Spleen (tissue), 11 donors: ENCODE measurements around the gene CYP26A1. TPM values are rescaled to one million over a fixed set of nuclear protein-coding genes. Genes with fewer than 3 reads are reported as not detected.

Source experiments
- DNase-seq: peaks from one replicate; pipeline ENCODE4 v3.0.0-alpha.2; 2020
- H3K27ac ChIP-seq, 8 donors: fragments of 200-600 bp; sonication (generic) in 7 of 8; 1 replicate in 4 of 8; 2 replicates in 4 of 8; pipeline versions ENCODE4 v1.5.0 to v1.8.0; 2016 to 2021; ENCODE audit warnings: inconsistent platforms in 4 of 8, mild to moderate bottlenecking in 4 of 8, moderate library complexity in 1 of 8
- H3K27me3 ChIP-seq, 7 donors: fragments of 200-600 bp; sonication (generic) in 6 of 7; replicated peaks in 1 of 7; 1 replicate in 4 of 7; 2 replicates in 3 of 7; pipeline versions ENCODE4 v1.5.0 to v1.8.0; 2016 to 2021; ENCODE audit warnings: inconsistent platforms in 3 of 7, mild to moderate bottlenecking in 1 of 7
- H3K36me3 ChIP-seq, 6 donors: fragments of 200-600 bp; sonication (generic) in 5 of 6; 1 replicate in 4 of 6; 2 replicates in 2 of 6; pipeline versions ENCODE4 v1.5.0 to v1.8.0; 2016 to 2021; ENCODE audit warnings: inconsistent platforms in 2 of 6
- H3K4me1 ChIP-seq, 6 donors: fragments of 200-600 bp; sonication (generic) in 5 of 6; 1 replicate in 3 of 6; 2 replicates in 3 of 6; pipeline versions ENCODE4 v1.5.0 to v1.8.0; 2016 to 2021; ENCODE audit warnings: inconsistent platforms in 3 of 6
- H3K4me3 ChIP-seq, 8 donors: fragments of 200-600 bp; sonication (generic) in 7 of 8; 1 replicate in 4 of 8; 2 replicates in 4 of 8; pipeline versions ENCODE4 v1.5.0 to v1.8.0; 2016 to 2021; ENCODE audit warnings: inconsistent platforms in 4 of 8, mild to moderate bottlenecking in 4 of 8, moderate library complexity in 2 of 8
- H3K9me3 ChIP-seq, 8 donors: fragments of 200-600 bp; sonication (generic) in 7 of 8; 1 replicate in 4 of 8; 2 replicates in 4 of 8; pipeline versions ENCODE4 v1.5.0 to v1.8.0; 2016 to 2021; ENCODE audit warnings: inconsistent platforms in 4 of 8
- POLR2A ChIP-seq, 3 donors: fragments of 450-650 bp; IDR thresholded peaks; one replicate each; pipeline ENCODE4 v1.5.1; 2017; ENCODE audit warnings: antibody characterized with exemption in 3 of 3, mild to moderate bottlenecking in 1 of 3
- POLR2AphosphoS5 ChIP-seq, 3 donors: sonication (generic); formaldehyde crosslinking; IDR thresholded peaks; one replicate each; pipeline ENCODE4 v1.5.1; 2017; ENCODE audit warnings: antibody characterized with exemption in 3 of 3
- WGBS, 5 donors: extraction: QIAGEN DNeasy Blood & Tissue Kit in 3 of 5; methylation state at CpG; one replicate each; pipeline versions ENCODE4 v1.1.5 to v1.1.7; 2013 to 2018; 5-methylcytosine and 5-hydroxymethylcytosine counted together
- intact Hi-C: fragments of 100-400 bp; cut with DNase I; formaldehyde crosslinking; loops from one replicate; pipeline ENCODE4 v1.15.0; 2023; ENCODE audit warnings: low total_unique reads
- polyA plus RNA-seq, 3 donors: library from polyadenylated mRNA; stranded (reverse); fragments of 200-250 nt; gene quantifications; one replicate each; pipeline ENCODE4 v1.2.1, GENCODE V29; 2013
- total RNA-seq, 7 donors: library from RNA; depleted of rRNA in 3 of 7; stranded (reverse); fragments of >200 nt in 3 of 7; fragmentation: NEBNext Ultra II Directional in 4 of 7; extraction: Animal tissue kit (Norgen Biotek cat#: 25700) in 4 of 7; gene quantifications; one replicate each; pipeline versions ENCODE4 v1.1.0 to v1.2.1, GENCODE V29; 2016 to 2021
- TF ChIP-seq, protein P1 (sequence below), 11 experiments: fragments of 200-600 bp in 7 of 11; fragments of 450-650 bp in 4 of 11; sonication (generic) in 4 of 11; IDR thresholded peaks in 8 of 11; conservative IDR thresholded peaks in 3 of 11; 1 replicate in 7 of 11; 2 replicates in 4 of 11; pipeline versions ENCODE4 v1.4.0 to v1.8.0; 2016 to 2021; ENCODE audit warnings: antibody characterized with exemption in 11 of 11, inconsistent platforms in 4 of 11, mild to moderate bottlenecking in 1 of 11
- donor health status: healthy with polysubstance abuse.
- donor health status: DM: no; HTN: no; CAD: no; lungs with moderate emphysema.
- donor health status: DM: no; HTN: no; CAD: no.
- donor health status: Bipolar disorder and iron deficiency.
- donor health status: healthy.
- donor health status: DM: no; HTN: no; CAD: no.
- donor health status: DM: yes; HTN: yes; CAD: no.

Gene CYP26A1
- total and polyA plus RNA-seq, 10 donors, result 0.03 to 0.22 (median 0.20) TPM; not detected in 6

DNA sequence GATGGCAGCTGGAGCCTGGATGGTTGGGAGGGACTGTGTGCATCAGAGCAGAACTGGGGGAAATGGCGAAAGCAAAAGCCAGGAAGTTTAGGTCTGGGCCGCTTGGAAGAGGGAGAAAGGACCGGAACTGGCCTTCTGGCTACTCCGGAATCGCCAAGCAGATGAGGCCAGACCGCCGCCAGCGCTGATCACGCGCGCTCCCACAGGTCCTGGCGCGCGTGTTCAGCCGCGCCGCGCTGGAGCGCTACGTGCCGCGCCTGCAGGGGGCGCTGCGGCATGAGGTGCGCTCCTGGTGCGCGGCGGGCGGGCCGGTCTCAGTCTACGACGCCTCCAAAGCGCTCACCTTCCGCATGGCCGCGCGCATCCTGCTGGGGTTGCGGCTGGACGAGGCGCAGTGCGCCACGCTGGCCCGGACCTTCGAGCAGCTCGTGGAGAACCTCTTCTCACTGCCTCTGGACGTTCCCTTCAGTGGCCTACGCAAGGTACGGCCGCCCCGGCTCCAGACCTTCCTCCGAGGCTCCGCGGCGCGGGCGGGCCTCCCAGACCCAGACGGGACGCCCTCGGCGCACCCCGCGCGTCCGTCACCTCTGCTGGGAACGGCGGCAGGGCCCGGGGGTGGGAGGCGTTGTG, 11.1 kb upstream of the CYP26A1 start:
- WGBS, 5 donors, result 0 to 6% (median 2%) methylated on average over 29 to 68 of the region's 68 CpGs
- peak; percentile 85 for DNase-seq
- TF ChIP-seq, protein P1, sequence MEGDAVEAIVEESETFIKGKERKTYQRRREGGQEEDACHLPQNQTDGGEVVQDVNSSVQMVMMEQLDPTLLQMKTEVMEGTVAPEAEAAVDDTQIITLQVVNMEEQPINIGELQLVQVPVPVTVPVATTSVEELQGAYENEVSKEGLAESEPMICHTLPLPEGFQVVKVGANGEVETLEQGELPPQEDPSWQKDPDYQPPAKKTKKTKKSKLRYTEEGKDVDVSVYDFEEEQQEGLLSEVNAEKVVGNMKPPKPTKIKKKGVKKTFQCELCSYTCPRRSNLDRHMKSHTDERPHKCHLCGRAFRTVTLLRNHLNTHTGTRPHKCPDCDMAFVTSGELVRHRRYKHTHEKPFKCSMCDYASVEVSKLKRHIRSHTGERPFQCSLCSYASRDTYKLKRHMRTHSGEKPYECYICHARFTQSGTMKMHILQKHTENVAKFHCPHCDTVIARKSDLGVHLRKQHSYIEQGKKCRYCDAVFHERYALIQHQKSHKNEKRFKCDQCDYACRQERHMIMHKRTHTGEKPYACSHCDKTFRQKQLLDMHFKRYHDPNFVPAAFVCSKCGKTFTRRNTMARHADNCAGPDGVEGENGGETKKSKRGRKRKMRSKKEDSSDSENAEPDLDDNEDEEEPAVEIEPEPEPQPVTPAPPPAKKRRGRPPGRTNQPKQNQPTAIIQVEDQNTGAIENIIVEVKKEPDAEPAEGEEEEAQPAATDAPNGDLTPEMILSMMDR (IDR thresholded peaks at IDR 0.05 in 8 of 11, conservative IDR thresholded peaks at IDR 0.05 in 3 of 11), result peak in 9 of 11 experiments; percentile 19 to 72 (median 46)
- TF ChIP-seq POLR2A (IDR thresholded peaks at IDR 0.05), result no peak
- TF ChIP-seq POLR2AphosphoS5 (IDR thresholded peaks at IDR 0.05), result peak in 2 of 3 donors; percentile 28 to 41
- no peaks in the 10 kb centered on the region for H3K9me3 ChIP-seq
- H3K36me3 ChIP-seq, result peaks cover 0 to 30% (median 10%) of the 10 kb centered on the region in 6 donors
- peaks cover 14 to 57% (median 41%) of the 10 kb centered on the region in 6 donors for H3K4me1 ChIP-seq
- H3K4me3 ChIP-seq, result peak overlapping the region; percentile 18 to 65 (median 38)
- H3K27me3 ChIP-seq, result peaks cover 0 to 82% (median 61%) of the 10 kb centered on the region in 7 donors
- intact Hi-C loops, result no loop called here
- H3K27ac ChIP-seq, result peak overlapping the region in 4 of 8 donors; percentile 12 to 46 (median 36)

DNA sequence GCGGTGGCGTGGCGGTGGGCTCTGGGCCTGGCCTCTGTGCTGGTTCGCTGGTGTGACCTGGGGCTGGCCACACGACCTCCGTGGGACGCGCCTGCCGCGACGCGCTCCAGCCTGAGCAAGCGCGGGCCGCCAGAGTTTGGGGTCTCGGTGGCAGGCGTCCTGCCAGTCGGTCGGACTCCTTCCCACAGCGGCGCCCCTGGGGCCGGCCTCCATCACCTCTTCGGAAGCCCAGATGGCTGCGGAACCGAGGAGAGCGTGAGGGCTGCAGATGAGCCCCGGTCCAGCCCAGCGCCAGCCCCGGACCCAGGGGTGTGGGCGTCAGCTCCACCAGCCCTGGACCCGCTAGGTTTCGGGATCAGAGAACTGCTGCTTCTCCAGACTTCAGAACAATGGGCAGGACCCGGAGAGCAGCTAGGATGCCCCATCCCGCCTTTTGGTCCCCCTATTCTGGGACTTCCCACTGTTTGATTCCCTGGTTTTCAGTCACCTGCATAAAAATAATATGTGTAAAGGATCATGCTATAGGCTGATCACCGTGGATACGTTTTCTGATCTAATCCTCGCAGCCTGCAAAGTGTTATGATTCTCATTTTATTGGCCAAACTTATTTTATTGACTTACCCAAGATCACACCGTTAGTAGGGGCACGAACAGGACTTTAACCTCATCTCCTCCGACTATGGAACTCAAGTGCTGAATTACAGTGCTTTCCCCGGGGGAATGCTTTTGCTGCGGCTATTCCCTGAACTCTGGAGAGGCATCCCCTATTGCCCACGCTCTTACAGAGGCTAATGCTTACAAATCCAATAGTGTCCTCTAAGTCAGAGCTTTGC, 10.3 kb upstream of the CYP26A1 start:
- intact Hi-C loops, result no loop called here
- 15 to 29% (median 23%) methylated on average over 30 to 43 of the region's 43 CpGs for WGBS, 5 donors
- no peaks in the 10 kb centered on the region for H3K9me3 ChIP-seq
- H3K27ac ChIP-seq, result no peak overlapping the region
- peaks cover 0 to 90% (median 68%) of the 10 kb centered on the region in 7 donors for H3K27me3 ChIP-seq
- H3K4me3 ChIP-seq, result peak overlapping the region in 6 of 8 donors; percentile 32 to 65 (median 38)
- peaks cover 18 to 65% (median 46%) of the 10 kb centered on the region in 6 donors for H3K4me1 ChIP-seq
- no peak for DNase-seq
- H3K36me3 ChIP-seq, result peaks cover 0 to 23% (median 7%) of the 10 kb centered on the region in 6 donors
- TF ChIP-seq, protein P1 (IDR thresholded peaks at IDR 0.05 in 8 of 11, conservative IDR thresholded peaks at IDR 0.05 in 3 of 11), result no peak
- TF ChIP-seq POLR2A (IDR thresholded peaks at IDR 0.05) (no peak), POLR2AphosphoS5 (IDR thresholded peaks at IDR 0.05) (no peak)

DNA sequence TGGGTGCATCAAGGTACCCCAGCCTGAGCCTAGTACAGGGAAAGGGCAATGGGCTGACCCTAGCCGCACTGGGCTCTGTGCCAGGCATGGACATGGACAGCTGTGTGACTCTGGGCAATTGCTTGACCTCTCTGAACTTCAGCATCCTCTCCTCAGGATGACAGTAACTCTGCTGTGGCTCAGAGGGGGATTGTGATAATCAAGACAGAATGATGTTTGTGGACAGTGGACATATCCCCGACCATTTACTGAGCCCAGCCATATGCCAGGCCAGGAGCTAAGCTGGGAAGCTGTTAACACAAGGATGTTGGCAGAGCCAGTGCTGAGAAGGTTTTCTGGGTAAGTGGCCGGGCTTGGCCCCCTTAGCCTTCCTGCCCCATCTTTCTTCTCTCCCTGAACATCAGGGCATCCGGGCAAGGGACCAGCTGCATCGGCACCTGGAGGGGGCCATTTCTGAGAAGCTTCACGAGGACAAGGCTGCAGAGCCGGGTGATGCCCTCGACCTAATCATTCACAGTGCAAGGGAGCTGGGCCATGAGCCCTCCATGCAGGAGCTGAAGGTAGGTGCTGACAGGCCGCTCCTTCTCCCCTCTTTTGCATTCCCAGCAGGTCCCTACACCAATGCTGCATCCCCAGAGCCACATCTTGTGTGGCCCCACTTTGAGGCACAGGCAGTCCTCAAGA, 9.6 kb upstream of the CYP26A1 start:
- intact Hi-C loops, result no loop called here
- no peak overlapping the region for H3K27ac ChIP-seq
- H3K9me3 ChIP-seq, result no peaks in the 10 kb centered on the region
- no peak overlapping the region for H3K4me3 ChIP-seq
- peaks cover 24 to 72% (median 54%) of the 10 kb centered on the region in 6 donors for H3K4me1 ChIP-seq
- no peak for DNase-seq
- H3K36me3 ChIP-seq, result peaks cover 0 to 15% (median 1%) of the 10 kb centered on the region in 6 donors
- H3K27me3 ChIP-seq, result peaks cover 0 to 97% (median 76%) of the 10 kb centered on the region in 7 donors
- 75 to 87% (median 86%) methylated on average over 2 to 9 of the region's 9 CpGs for WGBS, 5 donors
- TF ChIP-seq POLR2A (IDR thresholded peaks at IDR 0.05) (no peak), POLR2AphosphoS5 (IDR thresholded peaks at IDR 0.05) (no peak)
- TF ChIP-seq, protein P1 (IDR thresholded peaks at IDR 0.05 in 8 of 11, conservative IDR thresholded peaks at IDR 0.05 in 3 of 11), result no peak
